Spleen (tissue), 7 donors: ENCODE results near the gene KCNQ5.

Source experiments
- CTCF ChIP-seq, 11 experiments: fragments of 200-600 bp in 7 of 11; fragments of 450-650 bp in 4 of 11; sonication (generic) in 4 of 11; IDR thresholded peaks in 8 of 11; conservative IDR thresholded peaks in 3 of 11; 1 replicate in 7 of 11; 2 replicates in 4 of 11; pipeline versions ENCODE4 v1.4.0 to v1.8.0; 2016 to 2021; ENCODE audit warnings: antibody characterized with exemption in 11 of 11, inconsistent platforms in 4 of 11, mild to moderate bottlenecking in 1 of 11
- POLR2A ChIP-seq, 3 donors: fragments of 450-650 bp; IDR thresholded peaks; one replicate each; pipeline ENCODE4 v1.5.1; 2017; ENCODE audit warnings: antibody characterized with exemption in 3 of 3, mild to moderate bottlenecking in 1 of 3
- POLR2AphosphoS5 ChIP-seq, 3 donors: sonication (generic); formaldehyde crosslinking; IDR thresholded peaks; one replicate each; pipeline ENCODE4 v1.5.1; 2017; ENCODE audit warnings: antibody characterized with exemption in 3 of 3
- donor health status: DM: no; HTN: no; CAD: no; lungs with moderate emphysema.
- donor health status: DM: no; HTN: no; CAD: no.
- donor health status: DM: no; HTN: no; CAD: no.

GRCh38 chr6:72646604-72647485, 25.0 kb downstream of the KCNQ5 start:
- TF ChIP-seq CTCF (IDR thresholded peaks at IDR 0.05 in 8 of 11, conservative IDR thresholded peaks at IDR 0.05 in 3 of 11) (no peak), POLR2AphosphoS5 (IDR thresholded peaks at IDR 0.05) (no peak), POLR2A (IDR thresholded peaks at IDR 0.05) (no peak)
